Mesothelial cell of epicardium (in vitro differentiated cells): ENCODE results near the gene SLC9A8. TPM values are rescaled to one million over a fixed set of nuclear protein-coding genes. Genes with fewer than 3 reads are reported as not detected.
A peak's percentile ranks its signal among the peaks of the same experiment; 100 is the strongest.

Experiments used
- DNase-seq, 2 experiments: peaks; one replicate each; pipeline ENCODE4 v3.0.0; 2021; ENCODE audit warnings: low spot score in 2 of 2; ENCODE audit not compliant: unreplicated experiment in 2 of 2
- H3K27ac Mint-ChIP-seq: 2 replicates; pipeline ENCODE4 v1.8.0; 2021; ENCODE audit warnings: mixed read lengths
- H3K27me3 Mint-ChIP-seq: 2 replicates; pipeline ENCODE4 v1.8.0; 2021; ENCODE audit warnings: low read depth, mixed read lengths
- H3K36me3 Mint-ChIP-seq: 2 replicates; pipeline ENCODE4 v1.8.0; 2021; ENCODE audit warnings: mixed read lengths
- H3K4me1 Mint-ChIP-seq: 2 replicates; pipeline ENCODE4 v1.8.0; 2021; ENCODE audit warnings: mixed read lengths
- H3K4me3 Mint-ChIP-seq: 2 replicates; pipeline ENCODE4 v1.8.0; 2021; ENCODE audit warnings: mild to moderate bottlenecking, moderate library complexity, mixed read lengths
- H3K9me3 Mint-ChIP-seq: 2 replicates; pipeline ENCODE4 v1.8.0; 2021; ENCODE audit warnings: mixed read lengths
- CTCF ChIP-seq: fragments of 200-600 bp; sonication (generic); IDR thresholded peaks from one replicate; pipeline ENCODE4 v1.5.0; 2021; ENCODE audit warnings: antibody characterized with exemption; ENCODE audit not compliant: unreplicated experiment
- total RNA-seq: library from RNA; stranded (reverse); gene quantifications from 3 replicates; pipeline ENCODE4 v1.2.1, GENCODE V29; 2021

The SLC9A8 gene
- total RNA-seq, 1 donor from 2014 or later, result 11.9 TPM

GRCh38 chr20:49870261-49870660, 57.6 kb downstream of the SLC9A8 start:
- no peak overlapping the region for H3K27ac Mint-ChIP-seq
- H3K27me3 Mint-ChIP-seq, result no peaks in the 10 kb centered on the region
- H3K9me3 Mint-ChIP-seq, result no peaks in the 10 kb centered on the region
- H3K36me3 Mint-ChIP-seq, result peaks cover 12% of the 10 kb centered on the region
- H3K4me3 Mint-ChIP-seq, result no peak overlapping the region
- TF ChIP-seq CTCF, result no peak
- no peak for DNase-seq
- H3K4me1 Mint-ChIP-seq, result peaks cover 15% of the 10 kb centered on the region

DNA sequence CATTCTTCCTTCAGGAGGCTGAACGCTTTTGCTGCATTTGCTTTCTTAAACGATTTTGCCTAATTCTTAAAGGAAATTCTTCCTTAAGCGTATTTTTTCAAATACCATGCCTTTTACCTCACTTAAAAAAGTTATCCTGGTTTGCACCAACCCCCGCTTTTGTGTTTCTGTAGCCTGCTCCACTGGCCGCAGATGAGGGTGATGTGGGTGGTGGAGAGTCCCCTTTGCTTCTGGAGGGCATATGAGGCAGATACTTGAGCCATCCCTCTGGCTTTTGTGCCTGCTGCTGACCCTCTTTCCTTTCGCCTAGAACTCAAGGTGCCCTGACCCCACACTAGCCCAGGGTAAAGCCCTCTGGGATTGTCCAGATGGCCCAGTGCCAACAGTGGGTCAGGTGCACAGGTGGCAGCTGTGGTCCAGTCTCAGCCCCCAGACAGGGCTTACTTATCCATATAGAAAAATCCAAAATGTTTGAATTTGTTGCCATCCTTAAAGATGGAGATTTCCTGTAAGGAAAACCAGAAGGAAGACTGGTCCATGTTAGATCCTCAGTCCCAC, 58.8 kb downstream of the SLC9A8 start:
- H3K4me3 Mint-ChIP-seq, result no peak overlapping the region
- no peaks in the 10 kb centered on the region for H3K9me3 Mint-ChIP-seq
- TF ChIP-seq CTCF, result no peak
- H3K27ac Mint-ChIP-seq, result no peak overlapping the region
- no peak for DNase-seq
- H3K27me3 Mint-ChIP-seq, result no peaks in the 10 kb centered on the region
- H3K4me1 Mint-ChIP-seq, result peaks cover 12% of the 10 kb centered on the region
- peaks cover 9% of the 10 kb centered on the region for H3K36me3 Mint-ChIP-seq

GRCh38 chr20:49872056-49872455, 59.4 kb downstream of the SLC9A8 start:
- DNase-seq, result no peak
- Mint-ChIP-seq H3K4me1 (peaks cover 7% of the 10 kb centered on the region), H3K4me3 (no peak overlapping the region), H3K27me3 (no peaks in the 10 kb centered on the region), H3K27ac (no peak overlapping the region), H3K9me3 (no peaks in the 10 kb centered on the region), H3K36me3 (peaks cover 11% of the 10 kb centered on the region)
- TF ChIP-seq CTCF, result no peak

DNA sequence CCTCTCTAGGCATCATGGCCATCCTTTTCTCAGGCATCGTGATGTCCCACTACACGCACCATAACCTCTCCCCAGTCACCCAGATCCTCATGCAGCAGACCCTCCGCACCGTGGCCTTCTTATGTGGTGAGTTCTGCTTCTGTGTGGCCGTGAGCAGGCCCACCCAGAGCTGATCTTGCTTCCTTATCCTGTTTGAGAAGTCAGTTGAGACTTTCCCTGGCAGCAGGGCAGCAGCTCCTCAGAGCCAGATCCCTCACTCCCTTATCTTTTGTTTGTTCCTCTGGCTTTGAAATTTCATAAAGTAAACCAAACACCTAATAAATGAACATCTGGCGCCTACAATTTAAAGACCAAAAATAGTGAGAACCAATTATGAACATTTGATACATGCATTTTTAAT, 62.1 kb downstream of the SLC9A8 start:
- Mint-ChIP-seq H3K27ac (peak overlapping the region; percentile 22), H3K9me3 (no peaks in the 10 kb centered on the region), H3K4me3 (no peak overlapping the region), H3K36me3 (peaks cover 7% of the 10 kb centered on the region), H3K27me3 (no peaks in the 10 kb centered on the region), H3K4me1 (peaks cover 2% of the 10 kb centered on the region)
- no peak for TF ChIP-seq CTCF
- DNase-seq, result no peak

- DNase-seq, result no peak
- no peak for TF ChIP-seq CTCF
- no peaks in the 10 kb centered on the region for H3K4me1 Mint-ChIP-seq
- no peaks in the 10 kb centered on the region for H3K27me3 Mint-ChIP-seq
- no peak overlapping the region for H3K4me3 Mint-ChIP-seq
- H3K27ac Mint-ChIP-seq, result no peak overlapping the region
- H3K9me3 Mint-ChIP-seq, result no peaks in the 10 kb centered on the region
- H3K36me3 Mint-ChIP-seq, result peaks cover 11% of the 10 kb centered on the region
Observed at GRCh38 chr20:49877386-49877921, 64.8 kb downstream of the SLC9A8 start.
